Activated T-cell treated with anti-CD3 and anti-CD28 coated beads, Interleukin-2, amount 50 U/mL, for 48 hours (primary cell): ENCODE results near the gene ABHD16A.

Experiments used
- DNase-seq, 2 experiments: peaks; one replicate each; pipeline ENCODE4 v3.0.0-alpha.2; 2020

Gene ABHD16A

GRCh38 chr6:31687860-31688693, 15.0 kb downstream of the ABHD16A start:
- no peak for DNase-seq

- no peak for DNase-seq
Measured at GRCh38 chr6:31687321-31687720, 15.8 kb downstream of the ABHD16A start.

- DNase-seq = no peak
Measured at GRCh38 chr6:31686483-31686882, 16.6 kb downstream of the ABHD16A start.

- no peak for DNase-seq
Measured at GRCh38 chr6:31683591-31683990, 19.5 kb downstream of the ABHD16A start.

GRCh38 chr6:31681135-31681671, 21.9 kb downstream of the ABHD16A start:
- peak; percentile 60 to 70 for DNase-seq

- DNase-seq = peak; percentile 76 to 80
Measured at GRCh38 chr6:31680226-31681134, 22.6 kb downstream of the ABHD16A start, which contains the start of gene LY6G5C. TSS of gene LY6G5C (minus strand) at chr6:31681067. CDS start at chr6:31680373, 694 bp downstream.

- no peak for DNase-seq
Measured at GRCh38 chr6:31677955-31678354, 25.2 kb downstream of the ABHD16A start.

- DNase-seq = no peak
Measured at GRCh38 chr6:31676904-31677303, 26.2 kb downstream of the ABHD16A start.

GRCh38 chr6:31676322-31676903, 26.7 kb downstream of the ABHD16A start:
- no peak for DNase-seq

- no peak for DNase-seq
Measured at GRCh38 chr6:31669676-31670075, 33.4 kb downstream of the ABHD16A start, which contains the start of gene LY6G5B. TSS of gene LY6G5B (plus strand) at chr6:31669976. CDS start at chr6:31670951, 975 bp downstream.

GRCh38 chr6:31666337-31666965, 36.7 kb downstream of the ABHD16A start:
- no peak for DNase-seq

- DNase-seq = peak; percentile 98
Measured at GRCh38 chr6:31665501-31666336, 37.4 kb downstream of the ABHD16A start, which contains the start of gene CSNK2B. TSS of gene CSNK2B (plus strand) at chr6:31666080. CDS start at chr6:31666832, 752 bp downstream.

- peak; percentile 91 for DNase-seq
Measured at GRCh38 chr6:31664790-31665500, 38.2 kb downstream of the ABHD16A start, which contains the start of gene GPANK1. TSS of gene GPANK1 (minus strand) at chr6:31664997. CDS start at chr6:31664478, 519 bp downstream.

- DNase-seq = peak in 1 of 2 experiments; percentile 33
Measured at GRCh38 chr6:31663961-31664789, 38.9 kb downstream of the ABHD16A start.

- DNase-seq = no peak
Measured at GRCh38 chr6:31663126-31663960, 39.8 kb downstream of the ABHD16A start.

- no peak for DNase-seq
Measured at GRCh38 chr6:31662124-31662723, 40.9 kb downstream of the ABHD16A start.

- DNase-seq = no peak
Measured at GRCh38 chr6:31661262-31662123, 41.6 kb downstream of the ABHD16A start.
